DND-41 (cell line): ENCODE results near the gene KITLG.

ENCODE experiments used
- ATAC-seq: fragments of 200-7000 bp; cut with Tn5 transposase; 3 replicates; pipeline ENCODE4 v1.9.1; 2021; ENCODE audit warnings: low read depth; ENCODE audit not compliant: insufficient read depth
- DNase-seq: peaks from one replicate; pipeline ENCODE4 v3.0.0-alpha.2; 2020
- H2AFZ ChIP-seq: 2 replicates; pipeline ENCODE4 v1.6.0; 2012; ENCODE audit warnings: low read depth, low read length
- H3K27ac ChIP-seq: 2 replicates; pipeline ENCODE4 v1.5.1; 2012; ENCODE audit warnings: low read length, inconsistent platforms
- H3K27me3 ChIP-seq: fragments of 200-600 bp; sonication (generic); 2 replicates; pipeline ENCODE4 v1.6.0; 2012; ENCODE audit warnings: low read length, mild to moderate bottlenecking, inconsistent platforms; ENCODE audit not compliant: insufficient read depth, poor library complexity
- H3K36me3 ChIP-seq: 2 replicates; pipeline ENCODE4 v1.5.1; 2012; ENCODE audit warnings: low read length, inconsistent platforms; ENCODE audit not compliant: insufficient read depth
- H3K4me1 ChIP-seq: 2 replicates; pipeline ENCODE4 v1.5.1; 2012; ENCODE audit warnings: mild to moderate bottlenecking, low read length; ENCODE audit not compliant: insufficient read depth
- H3K4me2 ChIP-seq: 2 replicates; pipeline ENCODE4 v1.6.0; 2012; ENCODE audit warnings: mild to moderate bottlenecking, moderate library complexity, low read length, inconsistent platforms; ENCODE audit not compliant: insufficient read depth
- H3K4me3 ChIP-seq, 2 experiments: fragments of 200-600 bp in 1 of 2; shearing (Covaris generic) in 1 of 2; 2 replicates each; pipeline ENCODE4 v1.5.1; 2012 to 2016; ENCODE audit warnings: inconsistent platforms in 2 of 2, low read length in 2 of 2, mild to moderate bottlenecking in 2 of 2, low read depth in 1 of 2, moderate library complexity in 1 of 2
- H3K79me2 ChIP-seq: 2 replicates; pipeline ENCODE4 v1.6.0; 2012; ENCODE audit warnings: low read length, inconsistent platforms; ENCODE audit not compliant: insufficient read depth
- H3K9ac ChIP-seq: 2 replicates; pipeline ENCODE4 v1.6.0; 2012; ENCODE audit warnings: low read depth, mild to moderate bottlenecking, inconsistent platforms, low read length, moderate library complexity
- H3K9me3 ChIP-seq: 2 replicates; pipeline ENCODE4 v1.5.1; 2012; ENCODE audit warnings: low read length, moderate library complexity, mild to moderate bottlenecking, inconsistent platforms; ENCODE audit not compliant: insufficient read depth, severe bottlenecking
- H4K20me1 ChIP-seq: 2 replicates; pipeline ENCODE4 v1.6.0; 2012; ENCODE audit warnings: low read length; ENCODE audit not compliant: insufficient read depth
- CTCF ChIP-seq: IDR thresholded peaks from 2 replicates; pipeline ENCODE4 v1.5.1; 2012; ENCODE audit warnings: borderline replicate concordance, low read length, moderate library complexity, mild to moderate bottlenecking; ENCODE audit not compliant: poor library complexity, severe bottlenecking; ENCODE audit errors: extremely low read depth
- EZH2 ChIP-seq: IDR thresholded peaks from 3 replicates; pipeline ENCODE4 v1.6.1; 2012; ENCODE audit warnings: borderline replicate concordance, low read depth, mild to moderate bottlenecking, moderate library complexity, low read length, inconsistent platforms; ENCODE audit not compliant: severe bottlenecking

Gene KITLG

GRCh38 chr12:88578276-88579160, 1.8 kb downstream of the KITLG start:
- Histone ChIP-seq H4K20me1 (no peaks in the 10 kb centered on the region), H2AFZ (no peak overlapping the region), H3K79me2 (no peaks in the 10 kb centered on the region), H3K36me3 (no peaks in the 10 kb centered on the region), H3K27ac (no peak overlapping the region), H3K9me3 (no peaks in the 10 kb centered on the region), H3K4me2 (no peak overlapping the region), H3K9ac (no peak overlapping the region), H3K4me3 (no peak overlapping the region), H3K4me1 (no peaks in the 10 kb centered on the region), H3K27me3 (peaks cover under 1% of the 10 kb centered on the region)
- no peak for DNase-seq
- ATAC-seq, result no peak
- TF ChIP-seq EZH2, result no peak
- no peak for TF ChIP-seq CTCF

GRCh38 chr12:88577537-88577936, 2.7 kb downstream of the KITLG start:
- Histone ChIP-seq H3K4me3 (no peak overlapping the region), H3K27ac (no peak overlapping the region), H3K9me3 (no peaks in the 10 kb centered on the region), H3K79me2 (no peaks in the 10 kb centered on the region), H3K27me3 (peaks cover 3% of the 10 kb centered on the region), H3K4me2 (no peak overlapping the region), H4K20me1 (no peaks in the 10 kb centered on the region), H2AFZ (no peak overlapping the region), H3K9ac (no peak overlapping the region), H3K4me1 (no peaks in the 10 kb centered on the region), H3K36me3 (no peaks in the 10 kb centered on the region)
- no peak for TF ChIP-seq EZH2
- TF ChIP-seq CTCF, result no peak
- DNase-seq (no peak), ATAC-seq (no peak)

GRCh38 chr12:88576866-88577265, 3.4 kb downstream of the KITLG start:
- Histone ChIP-seq H3K9ac (no peak overlapping the region), H3K4me1 (no peaks in the 10 kb centered on the region), H3K4me3 (no peak overlapping the region), H3K4me2 (no peak overlapping the region), H2AFZ (no peak overlapping the region), H3K79me2 (no peaks in the 10 kb centered on the region), H3K36me3 (no peaks in the 10 kb centered on the region), H3K9me3 (no peaks in the 10 kb centered on the region), H3K27me3 (peaks cover 3% of the 10 kb centered on the region), H4K20me1 (no peaks in the 10 kb centered on the region), H3K27ac (no peak overlapping the region)
- ATAC-seq, result no peak
- DNase-seq, result no peak
- TF ChIP-seq CTCF, result no peak
- TF ChIP-seq EZH2, result no peak
